ENCODE data around the gene USP27X.

USP27X gene

DNA sequence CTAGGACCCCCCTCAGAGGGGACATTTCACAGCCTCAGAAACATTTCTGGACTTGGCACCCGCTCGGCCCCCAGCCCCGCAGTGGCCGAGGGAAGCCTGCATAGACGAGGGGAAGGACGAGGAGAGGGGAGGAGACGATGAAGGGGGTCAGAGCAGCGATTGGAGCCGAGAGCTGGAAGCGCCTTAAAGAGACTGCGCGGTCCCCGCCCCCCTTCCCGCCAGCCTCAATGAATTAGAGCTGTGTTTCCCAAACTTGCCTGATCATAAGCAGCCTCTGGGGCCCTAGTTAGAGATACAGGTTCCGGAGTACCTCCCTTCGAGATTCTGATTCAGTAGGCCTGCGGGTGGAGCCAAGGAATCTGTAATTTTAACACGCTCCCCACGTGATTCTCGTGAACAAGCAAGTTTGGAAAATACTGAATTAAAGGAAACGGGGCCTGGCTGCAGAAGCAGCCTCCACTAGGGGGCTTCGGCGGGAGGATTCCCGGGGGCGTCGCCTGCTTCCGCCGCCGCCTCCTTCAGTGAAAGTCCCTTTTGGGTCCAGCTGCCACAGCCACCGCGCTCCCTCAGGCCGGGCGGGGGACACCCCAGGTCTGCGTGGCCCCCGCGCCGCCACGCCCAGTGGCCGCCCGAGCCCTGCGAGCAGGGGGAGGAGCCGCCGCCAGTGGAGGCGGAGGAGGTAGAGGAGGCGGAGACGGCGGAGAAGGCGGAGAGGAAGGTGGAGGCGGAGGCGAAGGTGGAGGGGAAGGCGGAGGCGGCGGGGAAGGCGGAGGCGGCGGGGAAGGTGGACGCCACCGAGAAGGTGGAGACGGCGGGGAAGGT is at the start of gene USP27X:
TSS of gene USP27X (plus strand) at position 651 of the 822 bp plus-strand sequence. CDS start 824 bp downstream, outside the sequence.
- DNase-seq, result peak; percentile 74

DNA sequence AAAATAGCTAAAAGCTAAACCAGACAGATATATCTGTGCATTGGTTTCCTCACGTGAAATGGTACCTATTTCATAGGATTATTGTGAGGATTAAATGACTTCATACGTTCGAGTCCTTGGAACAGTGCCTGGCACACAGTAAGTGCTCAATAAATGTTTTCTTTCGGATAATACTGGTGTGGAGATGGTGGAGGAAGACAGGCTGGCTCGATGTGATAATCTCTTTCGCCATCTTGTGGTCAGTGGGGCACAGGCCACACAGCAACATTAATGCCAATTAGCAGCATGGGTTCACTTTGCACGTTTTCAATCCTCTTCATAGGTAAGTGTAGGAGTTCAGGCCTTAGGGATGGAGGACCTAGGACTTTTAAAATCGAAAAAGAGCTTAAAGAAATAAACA is 40.9 kb upstream of the USP27X start:
- DNase-seq, result peak; percentile 0

GRCh38 chrX:49840679-49841078 is 38.6 kb upstream of the USP27X start:
- peak; percentile 31 for DNase-seq

DNA sequence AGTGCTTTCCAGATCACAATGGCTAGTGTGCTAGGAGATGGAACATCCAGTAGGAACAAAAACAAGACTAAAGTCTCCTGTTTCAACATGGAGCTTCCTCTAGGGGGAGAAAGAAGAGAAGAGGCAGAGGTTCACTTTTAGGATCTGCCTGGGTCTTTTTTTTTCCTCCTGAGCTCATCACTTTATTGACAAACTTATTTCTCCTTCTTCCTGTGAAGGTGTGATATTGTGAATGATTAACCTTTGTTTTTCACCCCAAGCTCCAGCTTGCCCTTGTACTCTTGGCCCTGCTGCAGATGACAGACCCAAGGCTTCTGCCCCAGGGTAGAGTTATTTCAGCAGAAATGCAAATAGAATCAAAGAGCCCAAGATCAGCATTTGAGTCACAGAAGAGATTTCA is 36.7 kb upstream of the USP27X start:
- DNase-seq, result no peak

DNA sequence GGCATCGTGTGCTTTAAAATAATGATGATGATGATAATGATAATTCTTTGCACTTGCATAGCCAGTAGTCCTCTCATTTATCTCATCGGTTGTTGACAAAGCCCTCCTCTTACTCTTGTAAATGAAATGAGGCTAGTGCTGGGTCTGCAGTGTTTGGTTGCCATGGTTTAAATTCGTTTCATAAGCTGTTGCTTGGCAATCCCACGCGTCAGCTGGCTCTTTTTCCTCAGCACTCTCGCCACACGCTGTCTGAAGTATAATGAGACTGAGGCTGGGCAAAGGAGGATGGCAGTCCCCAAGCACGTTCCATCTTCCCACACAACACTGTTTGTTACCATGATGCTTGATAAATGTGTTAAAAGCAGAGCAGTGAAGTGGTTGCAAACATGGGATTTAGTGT is 34.7 kb upstream of the USP27X start:
- no peak for DNase-seq

DNA sequence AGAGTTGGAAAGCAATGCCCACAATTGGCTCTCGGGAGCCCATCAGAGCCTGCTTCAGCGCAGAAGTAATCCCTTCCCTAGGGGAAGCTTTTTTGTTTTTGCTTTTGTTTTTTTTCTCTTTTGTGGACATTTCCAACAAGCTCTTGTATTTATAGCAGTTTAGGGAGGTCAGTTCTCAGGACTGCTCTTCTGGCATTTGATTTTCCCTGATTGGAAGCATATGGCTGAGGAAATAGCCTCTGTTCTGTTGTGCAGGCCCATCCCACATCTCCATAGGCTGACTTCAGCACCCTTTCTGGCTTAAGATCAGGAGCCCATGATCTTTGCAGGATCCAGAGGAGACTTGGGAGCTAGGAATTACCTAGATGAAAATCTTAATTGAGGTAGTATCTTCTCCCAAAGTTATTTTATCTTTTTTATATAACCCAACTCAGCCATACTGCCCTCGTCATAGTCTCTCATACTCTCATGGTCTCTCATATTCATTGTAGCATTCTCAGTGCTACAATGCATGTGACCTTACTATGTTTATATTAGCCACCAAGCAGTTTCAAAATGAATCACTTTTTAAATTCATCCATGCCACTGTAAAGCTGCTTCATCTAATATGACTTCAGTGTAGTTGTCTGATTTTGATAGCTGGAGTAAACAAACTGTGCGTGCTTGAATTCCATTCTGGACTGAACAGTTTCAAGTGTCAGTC is 33.4 kb upstream of the USP27X start:
- no peak for DNase-seq

DNA sequence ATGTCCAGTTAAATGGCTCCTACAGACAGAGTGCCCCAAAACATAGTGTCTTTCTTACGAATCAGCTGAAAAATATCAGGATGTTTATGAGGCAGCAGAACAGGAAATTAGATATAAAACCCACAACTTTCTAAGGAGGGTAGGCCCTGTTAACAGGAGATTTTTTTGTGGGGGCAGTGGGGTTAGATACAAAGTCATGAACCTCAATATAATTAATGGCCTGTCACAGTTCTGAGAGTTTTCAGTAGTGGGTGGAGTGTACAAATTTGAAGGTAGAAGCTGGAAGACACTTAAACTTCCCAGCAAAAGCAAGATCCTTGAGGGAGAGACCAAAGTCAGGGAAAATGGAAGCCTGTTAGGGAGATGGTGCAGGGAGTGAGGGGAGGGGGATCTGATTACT is 32.8 kb upstream of the USP27X start:
- DNase-seq, result no peak

- no peak for DNase-seq
Observed at GRCh38 chrX:49848275-49848674, 31.0 kb upstream of the USP27X start.

DNA sequence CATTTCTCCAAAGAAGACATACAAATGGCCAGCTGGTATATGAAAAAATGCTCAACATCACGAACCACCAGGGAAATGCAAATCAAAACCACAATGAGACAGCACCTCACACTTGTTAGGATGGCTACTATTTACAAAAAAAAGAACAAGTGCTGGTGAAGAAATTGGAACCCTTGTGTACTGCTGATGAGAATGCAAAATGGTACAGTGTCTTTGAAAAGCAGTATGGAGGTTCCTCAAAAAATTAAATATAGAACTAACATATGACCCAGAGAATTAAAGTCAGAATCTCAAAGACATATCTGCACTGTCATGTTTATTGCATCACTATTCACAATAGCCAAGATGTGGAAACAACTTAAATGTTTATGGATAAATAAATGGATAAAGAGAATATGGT is 29.3 kb upstream of the USP27X start:
- DNase-seq, result peak; percentile 18

- DNase-seq, result no peak
Observed at GRCh38 chrX:49853661-49854060, 25.6 kb upstream of the USP27X start.

GRCh38 chrX:49856819-49857218 is 22.5 kb upstream of the USP27X start:
- no peak for DNase-seq

DNA sequence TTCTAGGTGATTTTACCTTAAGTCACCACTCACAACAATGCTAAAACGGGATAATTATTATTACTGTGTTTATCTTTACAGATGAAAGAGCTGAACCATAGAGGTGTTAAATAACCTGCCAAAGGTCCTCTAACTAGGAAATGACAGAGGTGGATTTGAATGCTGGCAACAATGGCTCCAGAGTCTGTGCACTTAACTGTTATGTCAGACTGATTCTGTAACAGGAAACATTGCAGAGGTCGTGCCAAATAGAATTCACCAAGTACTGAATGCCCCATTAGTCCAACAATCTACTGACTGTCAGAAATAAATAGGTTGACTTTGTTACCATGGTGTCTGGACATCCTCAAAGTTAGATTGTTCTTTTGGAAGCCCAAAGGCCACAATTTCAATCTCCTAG is 20.9 kb upstream of the USP27X start:
- no peak for DNase-seq

- no peak for DNase-seq
Observed at GRCh38 chrX:49859491-49859890, 19.8 kb upstream of the USP27X start.

DNA sequence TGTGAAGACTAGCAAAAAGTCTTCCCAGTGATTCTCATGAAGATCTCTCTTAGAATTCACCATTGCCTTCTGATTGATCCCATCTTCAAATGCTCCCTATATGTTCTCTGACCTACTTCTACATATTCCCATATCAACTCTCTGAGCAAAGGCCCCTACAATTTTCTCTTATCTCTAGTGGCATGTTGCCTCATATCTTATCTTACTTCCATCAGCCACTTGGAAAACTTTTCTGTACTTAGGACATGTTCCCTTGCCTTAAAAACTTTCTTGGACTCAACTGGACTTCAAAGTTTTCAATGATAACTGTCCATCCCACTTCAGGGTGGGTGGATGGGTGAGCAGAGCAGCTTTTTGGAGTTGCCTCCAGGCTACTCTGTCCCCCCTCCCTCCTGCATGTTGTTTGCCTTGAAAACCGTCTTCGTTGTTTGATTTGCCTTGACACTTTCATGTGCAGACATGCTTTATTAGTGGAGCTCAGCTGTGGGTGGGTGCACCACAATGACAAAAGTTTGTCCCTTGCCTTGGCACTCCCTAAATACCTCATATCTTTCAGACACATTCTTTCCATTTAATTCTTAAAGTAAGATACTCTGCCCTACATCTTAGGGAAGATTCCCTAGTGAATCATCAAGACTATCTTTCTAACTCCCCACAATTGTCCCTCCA is 18.3 kb upstream of the USP27X start:
- no peak for DNase-seq

DNA sequence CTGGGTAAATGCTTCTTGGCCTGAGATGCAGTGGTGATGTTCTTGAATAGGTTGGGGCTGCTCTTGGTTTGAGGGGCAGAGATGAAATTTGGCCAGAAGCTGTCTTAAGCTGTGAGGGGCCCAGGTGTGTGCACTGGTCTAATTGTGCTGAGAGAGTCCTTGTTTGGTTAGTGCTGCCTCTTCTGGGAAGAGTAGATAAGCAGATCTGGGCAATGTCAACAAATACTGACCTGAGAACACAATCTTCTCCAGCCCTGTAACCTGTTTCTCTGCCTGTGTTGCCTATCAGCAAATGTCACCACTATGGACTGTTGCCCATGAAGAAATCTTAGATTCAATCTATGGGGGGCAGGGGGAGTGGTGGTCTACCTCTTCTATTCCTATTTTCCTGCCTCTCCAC is 17.2 kb upstream of the USP27X start:
- no peak for DNase-seq

DNA sequence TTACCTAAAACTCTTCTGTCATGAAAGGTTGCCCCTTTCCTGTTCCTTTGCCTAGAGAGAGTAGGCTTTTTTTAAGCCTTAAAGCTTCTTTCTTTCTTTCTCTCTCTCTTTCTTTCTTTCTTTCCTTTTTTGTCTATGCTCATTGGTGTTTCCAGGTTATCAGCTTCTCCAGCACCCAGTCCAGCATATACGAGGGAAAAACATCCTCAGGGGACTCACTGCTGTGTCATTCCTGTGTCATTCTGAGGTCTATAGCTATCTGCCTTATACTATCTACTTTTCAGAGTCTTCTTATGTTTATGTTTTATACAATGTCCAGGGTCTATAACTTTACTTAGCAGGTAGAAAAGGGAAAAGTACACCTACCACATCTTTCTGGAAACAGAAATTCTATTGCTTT is 10.5 kb upstream of the USP27X start:
- DNase-seq, result no peak

GRCh38 chrX:49876750-49877149 is 2.5 kb upstream of the USP27X start:
- no peak for DNase-seq

DNA sequence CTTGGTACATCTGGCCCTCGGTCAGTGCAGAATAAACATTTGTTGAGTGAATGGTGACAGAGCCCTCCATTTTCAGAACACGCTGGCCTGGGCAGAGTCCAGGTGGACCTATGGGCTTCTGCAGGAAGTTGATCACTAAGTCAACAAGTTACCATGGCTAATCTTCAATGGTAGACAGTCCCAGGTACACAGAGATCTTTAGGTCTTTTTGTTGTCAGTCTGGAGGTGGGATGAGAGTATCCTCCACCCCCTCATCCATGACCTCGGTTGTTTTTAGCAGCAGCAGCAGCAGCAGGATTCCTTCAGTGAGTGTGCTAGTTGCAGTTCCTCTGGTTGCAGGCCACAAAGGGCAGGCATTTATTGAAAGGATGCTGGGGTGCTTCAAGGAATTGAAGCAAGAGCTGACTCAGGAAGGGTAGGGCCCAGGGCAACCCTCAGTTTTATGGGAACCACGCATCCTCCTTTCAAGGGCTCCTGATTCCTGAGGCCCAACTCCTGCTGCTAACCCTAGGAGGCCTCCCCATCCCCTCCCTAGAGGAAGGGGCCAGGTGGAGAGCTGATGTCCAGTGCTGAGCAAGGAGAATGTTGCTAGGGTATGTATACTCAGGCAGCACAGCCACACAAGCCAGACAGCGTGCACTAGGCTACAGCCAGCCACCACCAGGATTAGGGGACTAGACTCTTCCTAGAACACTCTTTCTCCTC is 1.7 kb upstream of the USP27X start:
- DNase-seq, result peak; percentile 17

DNA sequence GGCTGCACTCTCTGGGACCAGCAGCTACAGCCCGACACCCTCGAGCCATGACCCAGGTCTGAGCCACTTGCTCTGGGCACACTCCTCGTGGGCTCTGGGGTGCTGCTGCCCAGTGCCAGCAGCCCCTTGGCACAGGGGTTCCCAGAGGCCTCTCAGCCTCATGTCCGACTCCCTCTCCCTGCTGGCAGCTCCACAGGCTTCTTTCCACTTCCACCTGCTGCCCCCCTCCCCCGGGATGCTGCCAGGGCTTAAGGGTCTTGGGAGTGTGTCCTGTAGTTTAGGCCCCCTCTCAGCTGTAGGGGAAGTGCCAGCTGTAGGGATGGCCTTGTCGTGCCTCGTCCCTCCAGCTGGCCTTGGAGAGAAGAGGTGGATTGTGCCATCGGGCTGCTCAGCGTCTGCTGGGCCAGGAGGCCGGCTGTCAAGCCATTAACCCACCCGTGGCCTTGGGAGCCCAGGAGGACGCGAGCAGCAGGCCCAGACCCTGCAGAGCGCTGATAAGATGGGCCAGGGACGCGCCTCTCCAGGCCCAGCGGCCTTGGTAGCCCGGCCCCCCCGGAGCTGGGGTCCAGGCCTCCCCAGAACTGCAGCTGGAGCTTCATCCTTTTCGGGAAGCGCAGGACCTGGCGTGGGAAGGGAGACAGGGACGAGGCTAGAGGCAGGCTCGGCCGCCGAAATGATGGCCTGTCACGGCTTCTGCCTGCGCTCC is 1.0 kb upstream of the USP27X start:
- DNase-seq, result no peak

GRCh38 chrX:49879656-49880277 is 483 bp downstream of the USP27X start:
- peak; percentile 4 for DNase-seq

- DNase-seq, result no peak
Observed at GRCh38 chrX:49880668-49881067, 1.4 kb downstream of the USP27X start.

DNA sequence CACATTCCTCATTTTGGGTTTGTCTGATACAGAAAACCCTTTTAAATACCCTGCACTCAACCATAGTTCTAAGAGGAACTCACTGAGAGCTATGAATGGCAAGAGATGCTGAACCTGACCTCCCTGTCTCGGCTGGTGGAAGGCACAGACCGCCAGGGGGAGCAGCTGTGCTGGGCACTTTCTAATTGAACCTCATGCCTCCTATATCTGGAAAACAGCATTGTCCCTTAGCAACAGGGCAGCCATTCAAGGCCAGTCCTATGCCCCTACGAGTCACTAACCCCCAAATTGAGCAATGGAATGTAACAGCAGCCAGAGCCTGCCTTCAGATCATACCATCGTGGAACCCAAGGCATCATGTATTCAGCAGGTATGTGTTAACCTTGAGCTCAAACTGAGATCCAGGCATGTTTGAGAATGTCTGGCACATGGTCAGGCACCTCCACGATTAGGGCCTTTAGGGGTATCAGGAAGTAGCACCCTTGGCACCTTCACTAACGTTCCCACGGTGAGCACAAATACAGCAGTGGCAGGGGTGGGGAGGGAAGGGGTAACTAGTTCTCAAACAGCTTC is 5.1 kb downstream of the USP27X start:
- peak; percentile 55 for DNase-seq
